RCC 7860 (cell line): Measurements from ENCODE around the gene RPS6KL1.

Experiments
- DNase-seq: peaks from one replicate; pipeline ENCODE4 v3.0.0-alpha.2; 2015; ENCODE audit warnings: low spot score
- FAIRE-seq: peaks from 2 replicates; lab custom pipeline; 2012; peaks lifted over from hg19 to GRCh38; lab: Jason Lieb, UNC

The RPS6KL1 gene

DNA sequence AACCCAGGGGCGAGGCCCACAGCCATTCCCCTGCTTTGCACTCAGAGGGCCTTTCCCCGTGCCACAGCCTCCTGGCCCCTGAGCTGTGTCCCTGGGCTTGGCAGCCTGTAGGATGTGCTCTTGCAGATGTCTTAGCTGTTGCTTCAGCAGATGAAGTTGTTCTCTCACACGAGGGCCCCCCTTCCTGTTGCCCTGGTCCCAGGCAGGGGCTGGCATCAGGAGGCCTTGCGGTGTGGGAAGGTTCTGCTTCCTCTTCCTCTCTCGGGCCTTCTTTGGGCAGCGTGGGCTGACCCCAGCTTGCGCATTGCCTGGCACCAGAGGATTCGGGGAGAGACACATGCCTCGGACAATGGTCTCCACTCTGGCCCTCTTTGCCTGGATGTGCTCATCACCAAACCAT is 59.8 kb downstream of the RPS6KL1 start:
- no peak for FAIRE-seq

DNA sequence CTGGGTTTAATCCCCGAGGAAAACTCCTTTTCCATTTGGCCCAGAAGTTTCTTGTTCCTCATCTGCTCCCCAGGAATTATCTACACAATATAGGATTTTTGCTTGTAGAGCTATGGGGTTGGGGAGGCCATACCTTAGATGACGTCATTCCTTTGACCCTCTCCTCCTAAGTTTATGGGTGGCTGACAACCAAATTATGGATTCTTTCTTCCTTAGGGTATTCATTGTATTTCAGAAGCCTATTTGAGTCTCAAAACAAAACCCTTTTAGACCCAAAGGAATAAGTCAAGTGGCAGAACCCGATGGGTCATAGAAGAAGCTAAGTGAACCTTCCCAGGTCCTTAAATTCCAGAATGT is 61.3 kb downstream of the RPS6KL1 start:
- DNase-seq (no peak), FAIRE-seq (no peak)

More for the DNA sequence above, 59.8 kb downstream of the RPS6KL1 start:
- DNase-seq = no peak

DNA sequence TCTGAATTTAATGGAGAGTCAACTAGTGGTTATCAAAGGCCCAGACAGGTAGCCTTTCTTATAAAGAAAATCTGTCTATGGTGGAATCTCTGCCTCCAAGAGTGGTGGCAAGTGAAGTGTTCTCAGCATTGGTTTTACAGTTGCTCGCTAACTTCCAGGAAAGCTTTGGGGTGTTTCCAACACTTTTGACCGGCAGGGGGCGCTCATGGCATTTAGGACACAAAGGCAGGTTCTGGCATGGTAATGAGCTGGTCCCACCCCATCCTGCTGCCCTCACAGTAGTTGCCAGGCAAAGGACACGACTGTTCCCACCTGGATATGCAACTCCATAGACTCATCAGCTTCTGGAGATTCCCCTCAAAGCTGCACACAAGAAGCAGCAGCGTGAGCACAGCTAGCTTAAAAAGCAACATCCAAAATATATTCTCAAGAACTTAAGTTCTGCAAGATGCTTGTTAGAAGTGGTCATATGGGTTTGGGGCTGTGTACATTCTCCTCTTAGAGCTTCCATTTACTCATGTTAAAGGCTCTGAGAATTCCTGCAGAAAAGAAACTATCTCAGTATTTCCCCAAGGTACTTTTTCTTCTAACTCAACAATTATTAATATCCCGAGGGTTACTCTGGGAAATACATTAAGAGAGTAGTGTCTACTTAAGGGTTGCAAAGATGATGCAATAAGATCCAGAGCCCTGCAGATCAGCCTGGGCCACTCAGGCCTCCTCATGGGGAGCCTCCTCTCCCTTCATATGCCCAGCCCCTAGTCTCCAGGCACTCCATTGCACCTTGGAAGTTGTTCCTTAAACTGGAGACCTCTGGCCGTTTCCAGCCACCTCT is 61.9 kb downstream of the RPS6KL1 start:
- DNase-seq = peak; percentile 26
- no peak for FAIRE-seq

GRCh38 chr14:74859757-74860552 is 63.1 kb downstream of the RPS6KL1 start:
- FAIRE-seq (no peak), DNase-seq (no peak)

DNA sequence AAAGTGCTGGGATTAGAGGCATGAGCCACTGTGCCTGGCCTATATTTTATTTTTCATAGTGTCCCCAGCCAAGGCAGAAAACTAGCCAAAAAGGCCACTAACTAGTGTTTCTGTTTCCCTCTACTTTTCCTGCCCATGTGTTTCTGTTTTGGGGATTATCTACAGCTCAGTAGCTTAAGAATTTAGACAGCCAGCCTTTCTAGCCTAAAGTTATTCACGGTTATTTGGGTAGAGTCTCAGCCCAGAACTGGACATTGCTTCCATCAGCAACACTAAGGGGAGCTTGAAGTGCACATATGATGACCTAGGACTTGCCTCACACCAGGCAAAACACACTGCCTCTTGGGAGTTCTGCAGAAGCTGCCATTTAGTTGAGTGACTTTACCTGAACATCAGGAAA is 65.0 kb downstream of the RPS6KL1 start:
- FAIRE-seq (no peak), DNase-seq (no peak)

GRCh38 chr14:74856366-74856765 is 66.7 kb downstream of the RPS6KL1 start:
- DNase-seq (no peak), FAIRE-seq (no peak)

- DNase-seq (no peak), FAIRE-seq (no peak)
Observed at GRCh38 chr14:74855945-74856344, 67.1 kb downstream of the RPS6KL1 start.

- DNase-seq (no peak), FAIRE-seq (no peak)
Observed at GRCh38 chr14:74855021-74855420, 68.0 kb downstream of the RPS6KL1 start.
